HepG2 (cell line): Measurements from ENCODE around the gene HTR4. TPM values are rescaled to one million over a fixed set of nuclear protein-coding genes. Genes with fewer than 3 reads are reported as not detected.
A peak's percentile ranks its signal among the peaks of the same experiment; 100 is the strongest.

Source experiments
- ARHGAP35 ChIP-seq: sonication (generic); formaldehyde crosslinking; IDR thresholded peaks from 2 replicates; pipeline ENCODE4 v1.9.0; 2022; ENCODE audit warnings: mild to moderate bottlenecking, inconsistent platforms, moderate library complexity, missing genetic modification reagents, borderline replicate concordance
- FOXO1 ChIP-seq: sonication (generic); formaldehyde crosslinking; IDR thresholded peaks from 2 replicates; pipeline ENCODE4 v1.4.0; 2020; ENCODE audit warnings: missing genetic modification reagents
- RCOR2 ChIP-seq: IDR thresholded peaks from 2 replicates; pipeline ENCODE4 v1.6.1; 2016; ENCODE audit warnings: missing biosample characterization, missing genetic modification reagents
- STAT5B ChIP-seq: sonication (generic); formaldehyde crosslinking; IDR thresholded peaks from 2 replicates; pipeline ENCODE4 v1.4.0; 2020; ENCODE audit warnings: missing genetic modification reagents
- ZMYM2 ChIP-seq: sonication (generic); formaldehyde crosslinking; IDR thresholded peaks from 2 replicates; pipeline ENCODE4 v1.8.0; 2022; ENCODE audit warnings: mild to moderate bottlenecking, missing genetic modification reagents
- ZNF260 ChIP-seq: sonication (generic); formaldehyde crosslinking; IDR thresholded peaks from 2 replicates; pipeline ENCODE4 v1.4.0; 2020; ENCODE audit warnings: missing genetic modification reagents, low read depth, mild to moderate bottlenecking, borderline replicate concordance
- ZNF282 ChIP-seq: fragments of 450-650 bp; IDR thresholded peaks from 2 replicates; pipeline ENCODE4 v1.6.1; 2018; ENCODE audit not compliant: partially characterized antibody
- ZNF609 ChIP-seq: sonication (generic); formaldehyde crosslinking; IDR thresholded peaks from 2 replicates; pipeline ENCODE4 v1.4.0; 2020; ENCODE audit warnings: mild to moderate bottlenecking, missing genetic modification reagents, borderline replicate concordance
- ZNF777 ChIP-seq: sonication (generic); formaldehyde crosslinking; IDR thresholded peaks from 2 replicates; pipeline ENCODE4 v1.4.0; 2020; ENCODE audit warnings: missing genetic modification reagents
- ZNF781 ChIP-seq: sonication (generic); formaldehyde crosslinking; IDR thresholded peaks from 2 replicates; pipeline ENCODE4 v1.5.1; 2020; ENCODE audit warnings: borderline replicate concordance, mild to moderate bottlenecking, missing genetic modification reagents; ENCODE audit errors: not compliant biosample characterization
- ZNF784 ChIP-seq: sonication (generic); formaldehyde crosslinking; IDR thresholded peaks from 2 replicates; pipeline ENCODE4 v1.5.1; 2020; ENCODE audit warnings: missing genetic modification reagents, mild to moderate bottlenecking, borderline replicate concordance
- ZSCAN29 ChIP-seq: sonication (generic); formaldehyde crosslinking; conservative IDR thresholded peaks from 2 replicates; pipeline ENCODE4 v1.4.0; 2020; ENCODE audit warnings: mild to moderate bottlenecking, missing genetic modification reagents
- polyA plus RNA-seq, 8 experiments: library from polyadenylated mRNA; depleted of rRNA in 3 of 8; stranded (reverse) in 7 of 8; unstranded in 1 of 8; fragments of >200 nt; fragmentation: Illumina TruSeq in 4 of 8; extraction: Trizol in 4 of 8; gene quantifications; 2 replicates each; pipeline versions ENCODE4 v1.2.1 to v1.2.3, GENCODE V29; 2011 to 2016; ENCODE audit warnings: low read depth in 4 of 8, missing spikeins in 1 of 8, mixed read lengths in 1 of 8; ENCODE audit not compliant: insufficient read depth in 1 of 8
- total RNA-seq, 5 experiments: library from RNA; depleted of rRNA; stranded (reverse); fragments of >200 nt; fragmentation: Illumina TruSeq; extraction: Trizol; gene quantifications; 2 replicates each; pipeline ENCODE4 v1.2.3, GENCODE V29; 2016; ENCODE audit warnings: low read depth in 1 of 5
- TF ChIP-seq, protein P1 (sequence below): IDR thresholded peaks from 2 replicates; pipeline ENCODE4 v1.6.1; 2016
- TF ChIP-seq, protein P2 (sequence below): sonication (generic); formaldehyde crosslinking; IDR thresholded peaks from 2 replicates; pipeline ENCODE4 v1.4.0; 2020; ENCODE audit warnings: missing genetic modification reagents; ENCODE audit errors: not compliant biosample characterization
- TF ChIP-seq, protein P3 (sequence below): sonication (generic); formaldehyde crosslinking; IDR thresholded peaks from 2 replicates; pipeline ENCODE4 v1.5.0; 2020; ENCODE audit warnings: mild to moderate bottlenecking, missing genetic modification reagents, borderline replicate concordance

The HTR4 gene
- total and polyA plus RNA-seq, 2 of the 13 experiments (the other 11 are each of a cell fraction or from before 2014, with no cell fraction given): not detected

- TF ChIP-seq, protein P1, sequence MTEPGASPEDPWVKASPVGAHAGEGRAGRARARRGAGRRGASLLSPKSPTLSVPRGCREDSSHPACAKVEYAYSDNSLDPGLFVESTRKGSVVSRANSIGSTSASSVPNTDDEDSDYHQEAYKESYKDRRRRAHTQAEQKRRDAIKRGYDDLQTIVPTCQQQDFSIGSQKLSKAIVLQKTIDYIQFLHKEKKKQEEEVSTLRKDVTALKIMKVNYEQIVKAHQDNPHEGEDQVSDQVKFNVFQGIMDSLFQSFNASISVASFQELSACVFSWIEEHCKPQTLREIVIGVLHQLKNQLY (CRISPR knock-in tag): no peak
- TF ChIP-seq ZSCAN29 (CRISPR knock-in tag) (no peak), ZNF781 (CRISPR knock-in tag) (no peak), ZMYM2 (CRISPR knock-in tag) (no peak), ZNF260 (CRISPR knock-in tag) (no peak), ZNF609 (CRISPR knock-in tag) (peak; percentile 68), STAT5B (no peak), ZNF777 (CRISPR knock-in tag) (no peak), ZNF282 (no peak), ZNF784 (no peak), RCOR2 (no peak), ARHGAP35 (CRISPR knock-in tag) (no peak), FOXO1 (CRISPR knock-in tag) (no peak)
- TF ChIP-seq, protein P2, sequence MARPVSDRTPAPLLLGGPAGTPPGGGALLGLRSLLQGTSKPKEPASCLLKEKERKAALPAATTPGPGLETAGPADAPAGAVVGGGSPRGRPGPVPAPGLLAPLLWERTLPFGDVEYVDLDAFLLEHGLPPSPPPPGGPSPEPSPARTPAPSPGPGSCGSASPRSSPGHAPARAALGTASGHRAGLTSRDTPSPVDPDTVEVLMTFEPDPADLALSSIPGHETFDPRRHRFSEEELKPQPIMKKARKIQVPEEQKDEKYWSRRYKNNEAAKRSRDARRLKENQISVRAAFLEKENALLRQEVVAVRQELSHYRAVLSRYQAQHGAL (CRISPR knock-in tag): no peak
- TF ChIP-seq, protein P3, sequence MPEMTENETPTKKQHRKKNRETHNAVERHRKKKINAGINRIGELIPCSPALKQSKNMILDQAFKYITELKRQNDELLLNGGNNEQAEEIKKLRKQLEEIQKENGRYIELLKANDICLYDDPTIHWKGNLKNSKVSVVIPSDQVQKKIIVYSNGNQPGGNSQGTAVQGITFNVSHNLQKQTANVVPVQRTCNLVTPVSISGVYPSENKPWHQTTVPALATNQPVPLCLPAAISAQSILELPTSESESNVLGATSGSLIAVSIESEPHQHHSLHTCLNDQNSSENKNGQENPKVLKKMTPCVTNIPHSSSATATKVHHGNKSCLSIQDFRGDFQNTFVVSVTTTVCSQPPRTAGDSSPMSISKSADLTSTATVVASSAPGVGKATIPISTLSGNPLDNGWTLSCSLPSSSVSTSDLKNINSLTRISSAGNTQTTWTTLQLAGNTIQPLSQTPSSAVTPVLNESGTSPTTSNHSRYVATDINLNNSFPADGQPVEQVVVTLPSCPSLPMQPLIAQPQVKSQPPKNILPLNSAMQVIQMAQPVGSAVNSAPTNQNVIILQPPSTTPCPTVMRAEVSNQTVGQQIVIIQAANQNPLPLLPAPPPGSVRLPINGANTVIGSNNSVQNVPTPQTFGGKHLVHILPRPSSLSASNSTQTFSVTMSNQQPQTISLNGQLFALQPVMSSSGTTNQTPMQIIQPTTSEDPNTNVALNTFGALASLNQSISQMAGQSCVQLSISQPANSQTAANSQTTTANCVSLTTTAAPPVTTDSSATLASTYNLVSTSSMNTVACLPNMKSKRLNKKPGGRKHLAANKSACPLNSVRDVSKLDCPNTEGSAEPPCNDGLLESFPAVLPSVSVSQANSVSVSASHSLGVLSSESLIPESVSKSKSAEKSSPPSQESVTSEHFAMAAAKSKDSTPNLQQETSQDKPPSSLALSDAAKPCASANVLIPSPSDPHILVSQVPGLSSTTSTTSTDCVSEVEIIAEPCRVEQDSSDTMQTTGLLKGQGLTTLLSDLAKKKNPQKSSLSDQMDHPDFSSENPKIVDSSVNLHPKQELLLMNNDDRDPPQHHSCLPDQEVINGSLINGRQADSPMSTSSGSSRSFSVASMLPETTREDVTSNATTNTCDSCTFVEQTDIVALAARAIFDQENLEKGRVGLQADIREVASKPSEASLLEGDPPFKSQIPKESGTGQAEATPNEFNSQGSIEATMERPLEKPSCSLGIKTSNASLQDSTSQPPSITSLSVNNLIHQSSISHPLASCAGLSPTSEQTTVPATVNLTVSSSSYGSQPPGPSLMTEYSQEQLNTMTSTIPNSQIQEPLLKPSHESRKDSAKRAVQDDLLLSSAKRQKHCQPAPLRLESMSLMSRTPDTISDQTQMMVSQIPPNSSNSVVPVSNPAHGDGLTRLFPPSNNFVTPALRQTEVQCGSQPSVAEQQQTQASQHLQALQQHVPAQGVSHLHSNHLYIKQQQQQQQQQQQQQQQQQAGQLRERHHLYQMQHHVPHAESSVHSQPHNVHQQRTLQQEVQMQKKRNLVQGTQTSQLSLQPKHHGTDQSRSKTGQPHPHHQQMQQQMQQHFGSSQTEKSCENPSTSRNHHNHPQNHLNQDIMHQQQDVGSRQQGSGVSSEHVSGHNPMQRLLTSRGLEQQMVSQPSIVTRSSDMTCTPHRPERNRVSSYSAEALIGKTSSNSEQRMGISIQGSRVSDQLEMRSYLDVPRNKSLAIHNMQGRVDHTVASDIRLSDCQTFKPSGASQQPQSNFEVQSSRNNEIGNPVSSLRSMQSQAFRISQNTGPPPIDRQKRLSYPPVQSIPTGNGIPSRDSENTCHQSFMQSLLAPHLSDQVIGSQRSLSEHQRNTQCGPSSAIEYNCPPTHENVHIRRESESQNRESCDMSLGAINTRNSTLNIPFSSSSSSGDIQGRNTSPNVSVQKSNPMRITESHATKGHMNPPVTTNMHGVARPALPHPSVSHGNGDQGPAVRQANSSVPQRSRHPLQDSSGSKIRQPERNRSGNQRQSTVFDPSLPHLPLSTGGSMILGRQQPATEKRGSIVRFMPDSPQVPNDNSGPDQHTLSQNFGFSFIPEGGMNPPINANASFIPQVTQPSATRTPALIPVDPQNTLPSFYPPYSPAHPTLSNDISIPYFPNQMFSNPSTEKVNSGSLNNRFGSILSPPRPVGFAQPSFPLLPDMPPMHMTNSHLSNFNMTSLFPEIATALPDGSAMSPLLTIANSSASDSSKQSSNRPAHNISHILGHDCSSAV (CRISPR knock-in tag): no peak
Measured at GRCh38 chr5:148488757-148489156, 165.6 kb downstream of the HTR4 start (continued).
